Cardiac septum (tissue), 1 donor: Measurements from ENCODE around the gene PEX11G. TPM values are rescaled to one million over a fixed set of nuclear protein-coding genes. Genes with fewer than 3 reads are reported as not detected.
"Not testable (repeated sequence)": the region's sequence is repeated elsewhere in the genome, so short reads cannot be mapped to it uniquely, and the experiment has no call there.

ENCODE experiments used
- DNase-seq: peaks from one replicate; pipeline ENCODE4 v3.0.0-alpha.2; 2020; ENCODE audit warnings: low spot score
- intact Hi-C: fragments of 100-400 bp; cut with DNase I; formaldehyde crosslinking; loops from one replicate; pipeline ENCODE4 v1.14.0; 2022
- total RNA-seq: library from RNA; stranded (reverse); fragmentation: NEBNext Ultra II Directional; extraction: Animal tissue kit (Norgen Biotek cat#: 25700); gene quantifications from one replicate; pipeline ENCODE4 v1.2.1, GENCODE V29; 2021
- donor health status: DM: no; HTN: no; CAD: no.

PEX11G gene
- total RNA-seq, 1 donor from 2014 or later, result 1.9 TPM

DNA sequence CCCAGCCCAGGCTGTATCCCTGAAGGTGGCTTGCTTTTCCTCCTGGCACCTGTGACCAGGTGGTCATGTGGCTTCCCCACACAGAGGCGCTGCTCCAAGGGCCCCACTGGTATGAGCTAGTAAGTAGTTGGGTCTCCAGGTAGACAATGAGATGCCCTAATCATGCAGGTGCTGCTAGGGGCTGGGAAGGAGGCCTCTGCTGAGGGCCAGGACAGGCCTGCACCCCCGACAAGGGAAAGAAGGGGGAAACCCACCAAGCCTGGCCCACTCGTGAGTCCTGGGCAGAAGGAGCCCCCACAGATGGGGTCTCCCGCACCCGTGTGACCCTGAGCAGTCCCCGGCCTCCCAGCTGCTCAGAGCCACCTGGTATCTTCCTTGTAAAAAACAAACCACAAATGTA lies 13.2 kb downstream of the PEX11G start:
- intact Hi-C loops, result no loop called here
- DNase-seq, result no peak

- intact Hi-C loops, result no loop called here
- no peak for DNase-seq
These were observed 16.9 kb downstream of the PEX11G start for GRCh38 chr19:7471696-7472615.

- intact Hi-C loops, result no loop called here
These were observed 18.1 kb downstream of the PEX11G start for GRCh38 chr19:7470540-7471305.

GRCh38 chr19:7469669-7470285 lies 19.1 kb downstream of the PEX11G start:
- DNase-seq, result no peak
- intact Hi-C loops, result no loop called here

More at GRCh38 chr19:7470540-7471305, 18.1 kb downstream of the PEX11G start:
- no peak for DNase-seq

GRCh38 chr19:7468840-7469239 lies 20.0 kb downstream of the PEX11G start:
- intact Hi-C loops, result no loop called here
- no peak for DNase-seq

DNA sequence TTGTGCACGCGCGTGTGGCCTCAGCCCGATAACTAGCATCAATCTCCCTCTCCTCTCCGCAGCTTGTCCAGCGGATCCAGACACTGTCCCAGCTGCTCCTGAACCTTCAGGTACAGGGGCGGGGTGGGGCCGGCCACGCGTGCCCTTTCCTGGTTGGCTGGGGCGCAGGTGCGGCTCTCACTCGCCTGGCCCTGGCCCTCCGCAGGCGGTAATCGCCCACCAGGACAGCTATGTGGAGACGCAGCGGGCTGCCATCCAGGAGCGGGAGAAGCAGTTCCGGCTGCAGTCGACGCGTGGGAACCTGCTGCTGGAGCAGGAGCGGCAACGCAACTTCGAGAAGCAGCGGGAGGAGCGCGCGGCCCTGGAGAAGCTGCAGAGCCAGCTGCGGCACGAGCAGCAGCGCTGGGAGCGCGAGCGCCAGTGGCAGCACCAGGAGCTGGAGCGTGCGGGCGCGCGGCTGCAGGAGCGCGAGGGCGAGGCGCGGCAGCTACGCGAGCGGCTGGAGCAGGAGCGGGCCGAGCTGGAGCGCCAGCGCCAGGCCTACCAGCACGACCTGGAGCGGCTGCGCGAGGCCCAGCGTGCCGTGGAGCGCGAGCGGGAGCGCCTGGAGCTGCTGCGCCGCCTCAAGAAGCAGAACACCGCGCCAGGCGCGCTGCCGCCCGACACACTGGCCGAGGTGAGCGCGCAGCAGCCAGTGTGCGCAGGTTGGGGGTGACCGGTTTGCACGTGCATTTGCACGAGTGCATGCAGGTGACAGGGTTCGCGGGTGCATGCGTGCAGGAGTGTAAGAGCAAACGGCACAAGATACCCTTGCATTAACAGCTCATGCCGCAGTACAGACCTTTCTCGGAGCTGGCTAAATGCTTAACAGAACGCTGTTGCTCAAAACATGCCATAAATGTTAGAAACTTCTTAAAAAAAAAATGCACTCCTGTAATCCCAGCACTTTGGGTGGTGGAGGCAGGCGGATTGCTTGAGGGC lies 21.5 kb downstream of the PEX11G start:
- intact Hi-C loops, result no loop called here
- no peak for DNase-seq

DNA sequence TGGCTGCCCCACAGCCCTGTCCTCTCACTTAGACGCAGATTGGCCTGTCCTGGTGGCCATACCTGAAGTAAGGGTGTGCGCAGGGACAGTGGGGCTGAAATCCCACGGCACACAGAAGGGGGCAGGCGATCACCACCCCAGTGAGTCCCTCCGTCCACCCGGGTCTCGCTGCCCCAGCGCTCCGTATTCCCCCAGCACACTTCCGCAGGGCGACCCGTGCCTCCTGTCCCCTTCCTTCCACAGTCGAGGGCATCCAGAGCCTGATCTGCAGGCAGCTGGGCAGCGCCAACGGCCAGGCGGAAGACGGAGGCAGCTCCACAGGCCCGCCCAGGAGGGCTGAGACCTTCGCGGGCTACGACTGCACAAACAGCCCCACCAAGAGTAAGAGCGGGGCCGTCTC lies 25.3 kb downstream of the PEX11G start:
- DNase-seq, result no peak
- intact Hi-C loops, result no loop called here

DNA sequence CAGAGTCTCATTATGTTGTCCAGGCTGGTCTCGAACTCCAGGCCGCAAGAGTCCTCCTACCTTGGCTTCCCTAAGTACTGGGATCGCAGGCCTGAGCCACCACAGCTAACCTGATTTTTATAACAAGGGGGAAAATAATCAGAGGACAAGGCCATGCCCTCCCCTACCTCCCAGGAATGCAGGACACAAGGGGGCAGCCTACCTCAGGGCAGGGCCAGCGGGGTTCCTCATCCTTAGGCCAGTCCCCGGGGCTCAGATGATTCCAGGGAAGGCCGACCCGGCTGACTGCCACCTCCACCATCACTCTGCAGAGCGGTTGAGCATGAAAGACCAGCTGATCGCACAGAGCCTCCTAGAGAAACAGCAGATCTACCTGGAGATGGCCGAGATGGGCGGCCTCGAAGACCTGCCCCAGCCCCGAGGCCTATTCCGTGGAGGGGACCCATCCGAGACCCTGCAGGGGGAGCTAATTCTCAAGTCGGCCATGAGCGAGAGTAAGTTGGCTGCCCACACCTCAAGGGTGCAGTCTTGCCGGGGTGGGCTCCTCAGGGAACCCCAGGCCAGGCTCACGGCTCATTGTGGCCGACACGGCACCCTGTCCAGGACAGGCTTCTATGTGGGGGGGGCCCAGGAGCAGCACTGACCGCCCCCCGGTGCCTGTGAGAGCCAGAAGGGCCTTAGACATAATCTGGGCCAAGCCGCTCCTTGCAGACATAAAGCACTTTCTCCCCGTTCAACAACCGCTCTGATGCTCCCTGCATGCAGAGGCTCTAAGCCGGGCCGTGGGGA lies 26.8 kb downstream of the PEX11G start:
- no peak for DNase-seq
- intact Hi-C loops, result no loop called here

DNA sequence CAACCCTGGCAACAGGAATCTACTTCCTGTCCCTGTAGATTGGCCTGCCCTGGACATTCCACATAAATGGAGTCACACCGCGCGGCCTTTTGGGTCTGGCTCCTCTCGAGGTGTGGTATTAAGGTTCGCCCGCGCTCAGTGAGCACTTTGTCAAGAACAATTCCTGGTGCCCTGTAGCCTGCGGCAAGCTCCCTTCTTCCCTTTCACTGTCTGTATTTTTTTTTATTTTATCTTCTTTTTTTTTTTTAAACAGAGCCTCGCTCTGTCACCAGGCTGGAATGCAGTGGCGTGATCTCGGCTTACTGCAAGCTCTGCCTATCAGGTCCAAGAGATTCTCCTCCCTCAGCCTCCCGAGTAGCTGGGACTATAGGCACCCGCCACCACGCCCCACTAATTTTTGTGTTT lies 28.3 kb downstream of the PEX11G start:
- intact Hi-C loops, result no loop called here
- DNase-seq, result no peak

DNA sequence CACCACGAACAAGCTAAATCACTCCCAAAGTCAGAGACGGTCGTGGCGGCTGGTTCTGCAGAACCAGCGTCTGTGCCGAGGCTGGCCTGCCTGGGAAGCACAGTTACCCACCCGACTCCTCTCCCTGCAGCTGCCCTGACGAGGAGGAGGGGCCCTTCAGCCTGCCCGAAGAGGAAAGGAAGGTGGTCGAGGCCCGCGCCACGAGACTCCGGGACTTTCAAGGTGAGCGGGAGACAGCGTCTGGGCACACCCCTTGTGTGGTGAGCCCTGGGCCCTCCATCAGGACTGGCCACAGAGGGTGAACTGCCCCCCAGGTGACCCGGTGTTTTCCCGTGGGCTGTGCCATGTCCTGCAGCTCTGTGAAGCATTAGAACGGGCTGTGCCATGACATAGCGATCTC lies 29.1 kb downstream of the PEX11G start:
- intact Hi-C loops, result no loop called here
- DNase-seq, result no peak

- intact Hi-C loops, result no loop called here
- no peak for DNase-seq
These were observed 30.2 kb downstream of the PEX11G start for GRCh38 chr19:7458675-7459074.

DNA sequence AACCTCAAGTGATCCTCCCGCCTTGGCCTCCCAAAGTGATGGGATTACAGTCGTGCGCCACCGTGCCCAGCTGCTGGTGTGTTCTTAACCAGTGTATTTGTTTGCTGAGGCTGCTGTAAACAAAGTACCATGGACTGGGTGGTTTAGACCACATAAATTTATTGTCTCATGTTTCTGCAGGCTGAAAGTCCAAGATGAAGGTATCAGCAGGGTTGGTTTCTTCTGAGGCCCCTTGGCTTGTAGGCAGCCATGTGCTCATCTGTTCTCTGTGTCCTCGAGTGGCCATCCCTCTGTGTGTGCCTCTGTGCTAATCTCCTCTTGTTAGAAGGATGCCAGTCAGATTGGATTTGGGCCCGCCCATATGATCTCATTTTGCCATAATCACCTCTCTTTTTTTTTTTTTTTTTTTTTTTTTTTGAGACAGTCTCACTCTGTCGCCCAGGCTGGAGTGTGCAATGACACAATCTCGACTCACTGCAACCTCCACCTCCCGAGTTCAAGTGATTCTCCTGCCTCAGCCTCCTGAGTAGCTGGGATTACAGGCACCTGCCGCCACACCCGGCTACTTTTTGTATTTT lies 31.8 kb downstream of the PEX11G start:
- DNase-seq, result no peak
- intact Hi-C loops, result no loop called here

GRCh38 chr19:7455600-7456296 lies 33.1 kb downstream of the PEX11G start:
- intact Hi-C loops, result no loop called here
- DNase-seq, result no peak

DNA sequence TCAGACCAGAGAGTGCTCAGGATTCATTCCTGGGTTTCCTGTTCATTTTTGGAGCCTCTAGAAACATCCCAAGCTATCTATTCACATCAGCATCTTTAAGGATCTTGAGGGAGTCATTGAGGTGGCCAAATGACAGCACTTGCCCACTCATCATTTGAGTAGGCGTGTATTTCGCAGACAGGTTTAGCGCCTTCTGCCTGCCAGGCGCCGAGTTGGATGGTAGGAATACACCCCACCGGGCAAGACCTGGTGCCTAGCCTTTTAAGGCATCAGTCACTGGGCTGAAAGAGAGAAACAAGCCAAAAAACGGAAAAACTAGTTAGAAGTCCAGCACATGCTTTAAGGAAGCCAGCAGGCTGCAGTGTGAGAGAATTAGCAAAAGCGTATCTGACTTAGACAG lies 33.8 kb downstream of the PEX11G start:
- no peak for DNase-seq
- intact Hi-C loops, result no loop called here

DNA sequence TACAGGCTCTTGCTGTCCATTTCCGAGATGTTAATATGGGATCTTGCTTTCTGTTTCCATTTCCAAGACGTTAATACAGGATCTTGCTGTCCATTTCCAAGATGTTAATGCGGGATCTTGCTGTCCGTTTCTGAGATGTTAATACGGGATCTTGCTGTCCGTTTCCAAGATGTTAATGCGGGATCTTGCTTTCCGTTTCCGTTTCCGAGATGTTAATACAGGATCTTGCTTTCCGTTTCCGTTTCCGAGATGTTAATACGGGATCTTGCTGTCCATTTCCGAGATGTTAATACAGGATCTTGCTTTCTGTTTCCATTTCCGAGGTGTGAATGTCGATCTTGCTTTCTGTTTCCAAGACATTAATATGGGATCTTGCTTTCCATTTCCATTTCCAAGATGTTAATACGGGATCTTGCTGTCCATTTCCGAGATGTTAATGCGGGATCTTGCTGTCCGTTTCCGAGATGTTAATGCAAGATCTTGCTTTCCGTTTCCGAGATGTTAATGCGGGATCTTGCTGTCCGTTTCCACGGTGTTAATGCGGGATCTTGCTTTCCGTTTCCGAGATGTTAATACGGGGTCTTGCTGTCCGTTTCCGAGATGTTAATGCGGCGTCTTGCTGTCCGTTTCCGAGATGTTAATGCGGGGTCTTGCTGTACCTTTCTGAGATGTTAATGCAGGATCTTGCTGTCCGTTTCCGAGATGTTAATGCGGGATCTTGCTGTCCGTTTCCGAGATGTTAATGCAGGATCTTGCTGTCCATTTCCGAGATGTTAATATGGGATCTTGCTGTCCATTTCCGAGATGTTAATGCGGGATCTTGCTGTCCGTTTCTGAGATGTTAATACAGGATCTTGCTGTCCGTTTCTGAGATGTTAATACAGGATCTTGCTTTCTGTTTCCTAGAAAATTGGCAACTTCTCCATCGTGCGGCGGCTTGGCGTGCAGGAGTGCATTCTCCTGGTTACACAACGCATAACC lies 38.3 kb downstream of the PEX11G start:
- no peak for DNase-seq
- intact Hi-C loops, result no loop called here

DNA sequence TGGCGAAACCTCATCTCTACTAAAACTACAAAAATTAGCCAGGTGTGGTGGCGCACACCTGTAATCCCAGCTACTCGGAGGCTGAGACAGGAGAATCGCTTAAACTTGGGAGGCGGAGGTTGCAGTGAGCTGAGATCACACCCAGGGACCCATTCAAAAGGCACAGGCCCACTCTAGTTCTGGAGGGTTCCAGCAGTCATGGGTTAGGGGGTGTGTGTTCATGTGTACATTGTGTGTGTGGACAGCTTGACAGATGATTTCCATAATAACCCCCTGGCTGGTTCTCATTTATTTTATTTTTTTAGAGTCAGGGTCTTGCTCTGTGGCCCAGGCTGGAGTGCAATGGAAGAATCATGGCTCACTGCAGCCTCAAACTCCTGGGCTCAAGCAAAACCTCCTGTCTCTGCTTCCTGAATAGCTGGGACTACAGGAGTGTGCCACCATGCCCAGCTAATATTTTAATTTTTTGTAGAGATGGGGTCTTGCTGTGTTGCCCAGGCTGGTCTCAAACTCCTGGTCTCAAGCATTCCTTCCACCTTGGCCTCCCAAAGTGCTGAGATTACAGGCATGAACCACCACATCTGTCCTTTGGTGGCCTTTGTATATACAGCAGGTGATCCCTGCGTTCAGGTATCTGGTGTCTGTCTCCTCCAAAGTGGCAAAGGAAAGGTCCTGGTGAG lies 39.3 kb downstream of the PEX11G start:
- DNase-seq, intact Hi-C loops: not testable (repeated sequence)
